H9 (cell line): ENCODE data around the gene RALGAPA2. TPM values are rescaled to one million over a fixed set of nuclear protein-coding genes. Genes with fewer than 3 reads are reported as not detected.
A peak's percentile ranks its signal among the peaks of the same experiment; 100 is the strongest.

Source experiments
- DNase-seq: peaks from one replicate; pipeline ENCODE4 v3.0.0-alpha.2; 2017
- H2AFZ ChIP-seq: one replicate; pipeline ENCODE4 v1.6.1; 2013; ENCODE audit warnings: mild to moderate bottlenecking, low read length, control low read depth, moderate library complexity
- H2AK5ac ChIP-seq: 2 replicates; pipeline ENCODE4 v1.6.1; 2013; ENCODE audit warnings: low read length, control low read depth, mixed read lengths; ENCODE audit not compliant: insufficient read length
- H2BK120ac ChIP-seq: one replicate; pipeline ENCODE4 v1.6.1; 2013; ENCODE audit warnings: low read depth, mild to moderate bottlenecking, low read length, control low read depth, inconsistent platforms; ENCODE audit not compliant: poor library complexity, severe bottlenecking
- H2BK12ac ChIP-seq: 2 replicates; pipeline ENCODE4 v1.6.1; 2013; ENCODE audit warnings: low read length, control low read depth, mixed read lengths, low read depth; ENCODE audit not compliant: insufficient read length
- H2BK15ac ChIP-seq: 2 replicates; pipeline ENCODE4 v1.6.1; 2013; ENCODE audit warnings: low read depth, low read length, control low read depth
- H2BK20ac ChIP-seq: one replicate; pipeline ENCODE4 v1.6.1; 2013; ENCODE audit warnings: low read depth, mild to moderate bottlenecking, low read length, control low read depth, inconsistent platforms; ENCODE audit not compliant: poor library complexity, severe bottlenecking
- H2BK5ac ChIP-seq: 2 replicates; pipeline ENCODE4 v1.6.1; 2013; ENCODE audit warnings: low read length, control low read depth, mixed read lengths; ENCODE audit not compliant: insufficient read length
- H3K14ac ChIP-seq: 2 replicates; pipeline ENCODE4 v1.6.1; 2013; ENCODE audit warnings: low read length, control low read depth; ENCODE audit not compliant: insufficient read depth
- H3K18ac ChIP-seq: 2 replicates; pipeline ENCODE4 v1.6.1; 2013; ENCODE audit warnings: low read depth, mild to moderate bottlenecking, mixed read lengths, low read length, control low read depth; ENCODE audit not compliant: insufficient read length
- H3K23ac ChIP-seq: 2 replicates; pipeline ENCODE4 v1.6.1; 2013; ENCODE audit warnings: low read length, control low read depth, mixed read lengths, low read depth; ENCODE audit not compliant: insufficient read length
- H3K23me2 ChIP-seq: 2 replicates; pipeline ENCODE4 v1.6.1; 2013; ENCODE audit warnings: low read depth, mild to moderate bottlenecking, mixed read lengths, low read length, control low read depth; ENCODE audit not compliant: insufficient read length, poor library complexity, severe bottlenecking
- H3K27ac ChIP-seq: 2 replicates; pipeline ENCODE4 v1.5.1; 2013; ENCODE audit warnings: low read length, control low read depth, mixed read lengths, low read depth; ENCODE audit not compliant: insufficient read length
- H3K27me3 ChIP-seq: 2 replicates; pipeline ENCODE4 v1.6.1; 2013; ENCODE audit warnings: low read length, control low read depth, inconsistent platforms; ENCODE audit not compliant: insufficient read depth
- H3K4ac ChIP-seq: 2 replicates; pipeline ENCODE4 v1.6.1; 2013; ENCODE audit warnings: low read depth, mild to moderate bottlenecking, control low read depth, inconsistent platforms, low read length, moderate library complexity
- H3K4me1 ChIP-seq: 2 replicates; pipeline ENCODE4 v1.6.1; 2013; ENCODE audit warnings: low read length, control low read depth, inconsistent platforms; ENCODE audit not compliant: insufficient read depth
- H3K4me2 ChIP-seq: 2 replicates; pipeline ENCODE4 v1.6.1; 2013; ENCODE audit warnings: low read length, control low read depth, mixed read lengths; ENCODE audit not compliant: insufficient read length, insufficient read depth
- H3K56ac ChIP-seq: 2 replicates; pipeline ENCODE4 v1.6.1; 2013; ENCODE audit warnings: low read depth, mild to moderate bottlenecking, mixed read lengths, low read length, control low read depth; ENCODE audit not compliant: insufficient read length
- H3K79me1 ChIP-seq: 2 replicates; pipeline ENCODE4 v1.6.1; 2013; ENCODE audit warnings: low read depth, mild to moderate bottlenecking, moderate library complexity, low read length, control low read depth, inconsistent platforms; ENCODE audit not compliant: insufficient read depth, poor library complexity, severe bottlenecking
- H3K79me2 ChIP-seq: 2 replicates; pipeline ENCODE4 v1.6.1; 2013; ENCODE audit warnings: low read length, control low read depth, inconsistent platforms; ENCODE audit not compliant: insufficient read depth
- H3K9ac ChIP-seq: 2 replicates; pipeline ENCODE4 v1.6.1; 2013; ENCODE audit warnings: low read length, control low read depth, mixed read lengths; ENCODE audit not compliant: insufficient read length; ENCODE audit errors: extremely low read depth
- H3K9me3 ChIP-seq: one replicate; pipeline ENCODE4 v1.6.1; 2013; ENCODE audit warnings: low read depth, low read length, inconsistent platforms; ENCODE audit not compliant: control insufficient read depth
- H3T11ph ChIP-seq: one replicate; pipeline ENCODE4 v1.6.1; 2013; ENCODE audit warnings: mild to moderate bottlenecking, low read length, control low read depth, inconsistent platforms
- H4K20me1 ChIP-seq: one replicate; pipeline ENCODE4 v1.6.1; 2013; ENCODE audit not compliant: control insufficient read depth, insufficient read length, insufficient read depth
- H4K5ac ChIP-seq: 2 replicates; pipeline ENCODE4 v1.6.1; 2013; ENCODE audit warnings: low read depth, mild to moderate bottlenecking, mixed read lengths, low read length, control low read depth; ENCODE audit not compliant: insufficient read length
- H4K8ac ChIP-seq: replicated peaks from 2 replicates; pipeline ENCODE4 v1.6.1; 2013; ENCODE audit warnings: low read length, control low read depth, mixed read lengths, low read depth; ENCODE audit not compliant: insufficient read length
- H4K91ac ChIP-seq: 2 replicates; pipeline ENCODE4 v1.6.1; 2013; ENCODE audit warnings: low read depth, mild to moderate bottlenecking, moderate library complexity, mixed read lengths, low read length, control low read depth; ENCODE audit not compliant: insufficient read length
- H3K27ac Mint-ChIP-seq, 3 experiments: 2 replicates in 2 of 3; 3 replicates in 1 of 3; pipeline ENCODE4 v1.8.0; 2020 to 2021; ENCODE audit warnings: mixed read lengths in 3 of 3, mild to moderate bottlenecking in 1 of 3, moderate library complexity in 1 of 3
- H3K27me3 Mint-ChIP-seq: 2 replicates; pipeline ENCODE4 v1.8.0; 2021; ENCODE audit warnings: low read depth, mild to moderate bottlenecking, moderate library complexity, mixed read lengths
- H3K36me3 Mint-ChIP-seq, 3 experiments: 2 replicates in 2 of 3; 3 replicates in 1 of 3; pipeline ENCODE4 v1.8.0; 2020 to 2021; ENCODE audit warnings: low read depth in 3 of 3, mixed read lengths in 3 of 3; ENCODE audit not compliant: insufficient read depth in 1 of 3
- H3K4me1 Mint-ChIP-seq, 2 experiments: 2 replicates each; pipeline ENCODE4 v1.8.0; 2020; ENCODE audit warnings: mixed read lengths in 2 of 2
- H3K4me3 Mint-ChIP-seq, 2 experiments: 2 replicates in 1 of 2; 3 replicates in 1 of 2; pipeline ENCODE4 v1.8.0; 2020 to 2021; ENCODE audit warnings: mild to moderate bottlenecking in 2 of 2, mixed read lengths in 2 of 2, moderate library complexity in 1 of 2
- H3K9me3 Mint-ChIP-seq, 2 experiments: 2 replicates in 1 of 2; 3 replicates in 1 of 2; pipeline ENCODE4 v1.8.0; 2020; ENCODE audit warnings: mild to moderate bottlenecking in 2 of 2, mixed read lengths in 2 of 2, moderate library complexity in 1 of 2
- CTCF ChIP-seq: fragments of 200-600 bp; sonication (generic); conservative IDR thresholded peaks from 3 replicates; pipeline ENCODE4 v1.8.0; 2021; ENCODE audit warnings: antibody characterized with exemption, mild to moderate bottlenecking
- total RNA-seq: library from RNA; stranded (reverse); gene quantifications from 2 replicates; pipeline ENCODE4 v1.2.1, GENCODE V29; 2021

RALGAPA2 gene
- total RNA-seq, 1 experiment from 2014 or later, result 16.6 TPM

- H3K4me3 Mint-ChIP-seq, result no peak overlapping the region
- H3K36me3 Mint-ChIP-seq, result peaks cover 11 to 21% (median 15%) of the 10 kb centered on the region in 3 experiments
Observed at GRCh38 chr20:20519269-20519668, 193.2 kb downstream of the RALGAPA2 start.

More at GRCh38 chr20:20519269-20519668, 193.2 kb downstream of the RALGAPA2 start:
- no peak overlapping the region for H2BK15ac ChIP-seq
- no peak overlapping the region for H2AK5ac ChIP-seq
- H3K4ac ChIP-seq, result no peak overlapping the region
- no peaks in the 10 kb centered on the region for H3K4me1 ChIP-seq
- H3K14ac ChIP-seq, result no peak overlapping the region
- H2AFZ ChIP-seq, result no peak overlapping the region
- no peaks in the 10 kb centered on the region for H3K79me2 ChIP-seq
- H4K8ac ChIP-seq, result no peak overlapping the region
- Mint-ChIP-seq H3K4me1 (no peaks in the 10 kb centered on the region), H3K9me3 (peaks cover 3 to 12% of the 10 kb centered on the region in 2 experiments; a peak in 4 of 5 replicates), H3K27ac (peak overlapping the region in 1 of 3 experiments; percentile 1; a peak in 1 of 7 replicates), H3K27me3 (no peaks in the 10 kb centered on the region; the same call in 1 of the 2 replicates)
- no peak overlapping the region for H2BK5ac ChIP-seq
- no peak overlapping the region for H2BK20ac ChIP-seq
- H2BK120ac ChIP-seq, result no peak overlapping the region
- no peak overlapping the region for H3K27ac ChIP-seq
- H3K9ac ChIP-seq, result no peak overlapping the region
- peaks cover 3% of the 10 kb centered on the region for H3K23me2 ChIP-seq
- H2BK12ac ChIP-seq, result no peak overlapping the region
- H3K9me3 ChIP-seq, result no peaks in the 10 kb centered on the region
- H3K23ac ChIP-seq, result no peak overlapping the region
- H3K18ac ChIP-seq, result no peak overlapping the region
- H3T11ph ChIP-seq, result no peak overlapping the region
- no peak for TF ChIP-seq CTCF
- no peaks in the 10 kb centered on the region for H4K20me1 ChIP-seq
- H3K4me2 ChIP-seq, result no peak overlapping the region
- no peak for DNase-seq
- no peaks in the 10 kb centered on the region for H3K27me3 ChIP-seq
- no peak overlapping the region for H4K5ac ChIP-seq
- H3K56ac ChIP-seq, result no peak overlapping the region
- H3K79me1 ChIP-seq, result no peaks in the 10 kb centered on the region
- no peak overlapping the region for H4K91ac ChIP-seq
